Transverse colon (tissue), 4 donors: ENCODE data around the gene PLEKHA7. TPM values are rescaled to one million over a fixed set of nuclear protein-coding genes. Genes with fewer than 3 reads are reported as not detected.
A peak's percentile ranks its signal among the peaks of the same experiment; 100 is the strongest.
"Not testable (repeated sequence)": the region's sequence is repeated elsewhere in the genome, so short reads cannot be mapped to it uniquely, and the experiment has no call there.

Experiments
- DNase-seq: peaks from one replicate; pipeline ENCODE4 v3.0.0-alpha.2; 2019
- H3K27ac ChIP-seq, 4 donors: fragments of 200-600 bp; sonication (generic); 2 replicates each; pipeline ENCODE4 v1.5.1; 2016 to 2018; ENCODE audit warnings: inconsistent platforms in 4 of 4
- H3K27me3 ChIP-seq: fragments of 200-600 bp; sonication (generic); 2 replicates; pipeline ENCODE4 v1.5.1; 2017; ENCODE audit warnings: inconsistent platforms
- H3K36me3 ChIP-seq, 4 donors: fragments of 200-600 bp; sonication (generic); 2 replicates each; pipeline ENCODE4 v1.5.1; 2017 to 2019; ENCODE audit warnings: inconsistent platforms in 4 of 4
- H3K4me1 ChIP-seq, 4 donors: fragments of 200-600 bp; sonication (generic); 2 replicates each; pipeline ENCODE4 v1.5.1; 2017 to 2020; ENCODE audit warnings: inconsistent platforms in 4 of 4
- H3K4me3 ChIP-seq, 4 donors: fragments of 200-600 bp; sonication (generic); 1 replicate in 1 of 4; 2 replicates in 3 of 4; pipeline versions ENCODE4 v1.5.1 to v1.6.1; 2017 to 2019; ENCODE audit warnings: inconsistent platforms in 4 of 4
- H3K9me3 ChIP-seq, 2 donors: fragments of 200-600 bp; sonication (generic); 2 replicates each; pipeline ENCODE4 v1.5.1; 2017 to 2019; ENCODE audit warnings: inconsistent platforms in 2 of 2
- EP300 ChIP-seq: sonication (generic); formaldehyde crosslinking; IDR thresholded peaks from one replicate; pipeline ENCODE4 v1.6.1; 2017; ENCODE audit warnings: antibody characterized with exemption, low read depth
- POLR2A ChIP-seq: fragments of 450-650 bp; IDR thresholded peaks from one replicate; pipeline ENCODE4 v1.6.1; 2016; ENCODE audit warnings: antibody characterized with exemption, mild to moderate bottlenecking, moderate library complexity
- POLR2AphosphoS5 ChIP-seq, 3 donors: sonication (generic); formaldehyde crosslinking; IDR thresholded peaks; one replicate each; pipeline ENCODE4 v1.6.1; 2016; ENCODE audit warnings: antibody characterized with exemption in 3 of 3
- WGBS, 2 donors: methylation state at CpG; one replicate each; pipeline ENCODE4 v1.1.5; 2018; ENCODE audit warnings: low coverage in 1 of 2; 5-methylcytosine and 5-hydroxymethylcytosine counted together
- in situ Hi-C, 4 donors: fragments of 200-750 bp; cut with MboI; loops; one replicate each; pipeline versions ENCODE4 v1.15.0 to v1.15.1; 2017; ENCODE audit warnings: low sequenced_read_pairs in 3 of 4, low pct_ligation_motif_present in 1 of 4, low pct_unique_long_range_greater_than_20kb in 1 of 4
- intact Hi-C: fragments of 100-400 bp; cut with DNase I; formaldehyde crosslinking; loops from one replicate; pipeline ENCODE4 v1.15.1; 2023; ENCODE audit warnings: low total_unique reads
- total RNA-seq, 4 donors: library from RNA; depleted of rRNA; stranded (reverse); fragments of >200 nt; gene quantifications; one replicate each; pipeline ENCODE4 v1.1.0, GENCODE V29; 2016
- TF ChIP-seq, protein P1 (sequence below), 5 experiments: fragments of 200-600 bp in 3 of 5; fragments of 450-650 bp in 2 of 5; sonication (generic) in 3 of 5; IDR thresholded peaks; 1 replicate in 2 of 5; 2 replicates in 3 of 5; pipeline ENCODE4 v1.5.1; 2016 to 2017; ENCODE audit warnings: antibody characterized with exemption in 5 of 5, inconsistent platforms in 3 of 5, mild to moderate bottlenecking in 2 of 5, moderate library complexity in 1 of 5

The PLEKHA7 gene, protein sequence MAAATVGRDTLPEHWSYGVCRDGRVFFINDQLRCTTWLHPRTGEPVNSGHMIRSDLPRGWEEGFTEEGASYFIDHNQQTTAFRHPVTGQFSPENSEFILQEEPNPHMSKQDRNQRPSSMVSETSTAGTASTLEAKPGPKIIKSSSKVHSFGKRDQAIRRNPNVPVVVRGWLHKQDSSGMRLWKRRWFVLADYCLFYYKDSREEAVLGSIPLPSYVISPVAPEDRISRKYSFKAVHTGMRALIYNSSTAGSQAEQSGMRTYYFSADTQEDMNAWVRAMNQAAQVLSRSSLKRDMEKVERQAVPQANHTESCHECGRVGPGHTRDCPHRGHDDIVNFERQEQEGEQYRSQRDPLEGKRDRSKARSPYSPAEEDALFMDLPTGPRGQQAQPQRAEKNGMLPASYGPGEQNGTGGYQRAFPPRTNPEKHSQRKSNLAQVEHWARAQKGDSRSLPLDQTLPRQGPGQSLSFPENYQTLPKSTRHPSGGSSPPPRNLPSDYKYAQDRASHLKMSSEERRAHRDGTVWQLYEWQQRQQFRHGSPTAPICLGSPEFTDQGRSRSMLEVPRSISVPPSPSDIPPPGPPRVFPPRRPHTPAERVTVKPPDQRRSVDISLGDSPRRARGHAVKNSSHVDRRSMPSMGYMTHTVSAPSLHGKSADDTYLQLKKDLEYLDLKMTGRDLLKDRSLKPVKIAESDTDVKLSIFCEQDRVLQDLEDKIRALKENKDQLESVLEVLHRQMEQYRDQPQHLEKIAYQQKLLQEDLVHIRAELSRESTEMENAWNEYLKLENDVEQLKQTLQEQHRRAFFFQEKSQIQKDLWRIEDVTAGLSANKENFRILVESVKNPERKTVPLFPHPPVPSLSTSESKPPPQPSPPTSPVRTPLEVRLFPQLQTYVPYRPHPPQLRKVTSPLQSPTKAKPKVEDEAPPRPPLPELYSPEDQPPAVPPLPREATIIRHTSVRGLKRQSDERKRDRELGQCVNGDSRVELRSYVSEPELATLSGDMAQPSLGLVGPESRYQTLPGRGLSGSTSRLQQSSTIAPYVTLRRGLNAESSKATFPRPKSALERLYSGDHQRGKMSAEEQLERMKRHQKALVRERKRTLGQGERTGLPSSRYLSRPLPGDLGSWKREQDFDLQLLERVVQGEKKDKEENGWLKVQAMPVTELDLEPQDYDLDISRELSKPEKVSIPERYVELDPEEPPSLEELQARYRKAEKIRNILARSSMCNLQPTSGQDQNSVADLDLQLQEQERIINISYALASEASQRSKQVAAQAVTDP
- total RNA-seq: 100 to 1,000 TPM; 109 to 243 (median 114) TPM

GRCh38 chr11:17014321-17014832 is at the start of gene PLEKHA7:
PLEKHA7 (minus strand) TSS chr11:17014414; CDS start chr11:17014401, 13 bp downstream.
- Histone ChIP-seq H3K9me3 (no peaks in the 10 kb centered on the region), H3K4me3 (peak within 1 kb of the TSS; percentile 66 to 85 (median 72)), H3K27me3 (peaks cover 13% of the 10 kb centered on the region), H3K4me1 (peaks cover 0 to 23% (median 10%) of the 10 kb centered on the region in 4 donors), H3K36me3 (no peaks in the 10 kb centered on the region), H3K27ac (peak within 1 kb of the TSS; percentile 84 to 90 (median 88))
- intact Hi-C loops: no loop called here
- 2% methylated on average over 23 of the region's 76 CpGs; no CpG with 5 or more reads in 1 of the 2 donors for WGBS, 2 donors
- peak; percentile 31 for DNase-seq
- no peak for TF ChIP-seq POLR2AphosphoS5 (IDR thresholded peaks at IDR 0.05)
- no peak for TF ChIP-seq EP300
- no peak for TF ChIP-seq POLR2A
- TF ChIP-seq, protein P1, sequence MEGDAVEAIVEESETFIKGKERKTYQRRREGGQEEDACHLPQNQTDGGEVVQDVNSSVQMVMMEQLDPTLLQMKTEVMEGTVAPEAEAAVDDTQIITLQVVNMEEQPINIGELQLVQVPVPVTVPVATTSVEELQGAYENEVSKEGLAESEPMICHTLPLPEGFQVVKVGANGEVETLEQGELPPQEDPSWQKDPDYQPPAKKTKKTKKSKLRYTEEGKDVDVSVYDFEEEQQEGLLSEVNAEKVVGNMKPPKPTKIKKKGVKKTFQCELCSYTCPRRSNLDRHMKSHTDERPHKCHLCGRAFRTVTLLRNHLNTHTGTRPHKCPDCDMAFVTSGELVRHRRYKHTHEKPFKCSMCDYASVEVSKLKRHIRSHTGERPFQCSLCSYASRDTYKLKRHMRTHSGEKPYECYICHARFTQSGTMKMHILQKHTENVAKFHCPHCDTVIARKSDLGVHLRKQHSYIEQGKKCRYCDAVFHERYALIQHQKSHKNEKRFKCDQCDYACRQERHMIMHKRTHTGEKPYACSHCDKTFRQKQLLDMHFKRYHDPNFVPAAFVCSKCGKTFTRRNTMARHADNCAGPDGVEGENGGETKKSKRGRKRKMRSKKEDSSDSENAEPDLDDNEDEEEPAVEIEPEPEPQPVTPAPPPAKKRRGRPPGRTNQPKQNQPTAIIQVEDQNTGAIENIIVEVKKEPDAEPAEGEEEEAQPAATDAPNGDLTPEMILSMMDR (IDR thresholded peaks at IDR 0.05): no peak
- in situ Hi-C loops: no loop called here

- DNase-seq: peak; percentile 74
- H3K36me3 ChIP-seq: no peaks in the 10 kb centered on the region
- WGBS, 2 donors: 71% methylated on average over 4 of the region's 4 CpGs; no CpG with 5 or more reads in 1 of the 2 donors
These were observed 49.2 kb upstream of the PLEKHA7 start for GRCh38 chr11:17063171-17064002.

GRCh38 chr11:17051146-17051545 is 36.9 kb upstream of the PLEKHA7 start:
- H3K27me3 ChIP-seq, intact Hi-C loops, H3K4me1 ChIP-seq, H3K36me3 ChIP-seq, DNase-seq, H3K27ac ChIP-seq, H3K4me3 ChIP-seq, H3K9me3 ChIP-seq: not testable (repeated sequence)
- 80 to 99% methylated on average over 1 to 17 of the region's 27 CpGs for WGBS, 2 donors
- in situ Hi-C loops: loop anchor here in 2 of 4 donors (25.0 kb wide), 1 partner anchor 239 kb away; no protein-coding TSS in a partner anchor

More at GRCh38 chr11:17063171-17064002, 49.2 kb upstream of the PLEKHA7 start:
- Histone ChIP-seq H3K4me1 (no peaks in the 10 kb centered on the region), H3K27me3 (no peaks in the 10 kb centered on the region), H3K4me3 (no peak overlapping the region), H3K27ac (no peak overlapping the region), H3K9me3 (no peaks in the 10 kb centered on the region)
- in situ Hi-C loops: loop anchor here in 3 of 4 donors (5.0 to 25.0 kb wide), 4 partner anchors 116 to 251 kb away; no protein-coding TSS in a partner anchor
- intact Hi-C loops: no loop called here
- TF ChIP-seq, protein P1 (IDR thresholded peaks at IDR 0.05): peak; percentile 69 to 78 (median 75)
- no peak for TF ChIP-seq POLR2AphosphoS5 (IDR thresholded peaks at IDR 0.05)

- H3K4me1 ChIP-seq, H3K36me3 ChIP-seq, intact Hi-C loops, H3K4me3 ChIP-seq, H3K27me3 ChIP-seq, DNase-seq, in situ Hi-C loops, H3K9me3 ChIP-seq: not testable (repeated sequence)
- peak overlapping the region in 1 of 4 donors; percentile 25 for H3K27ac ChIP-seq
- WGBS, 2 donors: 30 to 57% methylated on average over 2 to 4 of the region's 4 CpGs
These were observed 34.3 kb upstream of the PLEKHA7 start for GRCh38 chr11:17048491-17048890.
